ENCODE results near the gene STATH.

- TF ChIP-seq EZH2 (IDR thresholded peaks at IDR 0.05; ENCODE audit: insufficient read depth, poor library complexity, severe bottlenecking) (no peak), EZH2phosphoT487 (IDR thresholded peaks at IDR 0.05; ENCODE audit: insufficient read depth, low read depth) (no peak)
Observed at GRCh38 chr4:69991016-69991415, 4.8 kb upstream of the STATH start.
